SK-N-SH (cell line): ENCODE measurements around the gene HYCC1. TPM values are rescaled to one million over a fixed set of nuclear protein-coding genes. Genes with fewer than 3 reads are reported as not detected.

Experiments
- CTCF ChIA-PET: fragments of 300-600, 350-600 bp; formaldehyde crosslinking; extraction: SDS; loops from one replicate; lab custom pipeline; 2021; lab: Yijun Ruan, JAX
- POLR2A ChIA-PET: fragments of 350-600 bp; sonication (Branson Sonifier 250); formaldehyde crosslinking; extraction: SDS; loops from one replicate; lab custom pipeline; 2020; ENCODE audit warnings: antibody characterized with exemption, inconsistent platforms; lab: Yijun Ruan, JAX
- DNase-seq: peaks from one replicate; pipeline ENCODE4 v3.0.0; 2012
- H2AFZ ChIP-seq: fragments of 200-600 bp; sonication (generic); 2 replicates; pipeline ENCODE4 v1.8.1; 2016; ENCODE audit warnings: antibody characterized with exemption, mild to moderate bottlenecking, low read depth
- H3F3A ChIP-seq: fragments of 200-600 bp; sonication (generic); replicated peaks from 2 replicates; pipeline ENCODE3; 2016; ENCODE audit warnings: antibody characterized with exemption, mild to moderate bottlenecking; ENCODE audit not compliant: insufficient read depth
- H3K27ac ChIP-seq, 2 experiments: fragments of 200-500 bp in 1 of 2; fragments of 200-600 bp in 1 of 2; sonication (Bioruptor generic) in 1 of 2; sonication (generic), shearing (Covaris generic) in 1 of 2; 2 replicates each; pipeline versions ENCODE4 v1.5.1 to v1.6.1; 2014 to 2016; ENCODE audit warnings: low read depth in 2 of 2, inconsistent platforms in 1 of 2, low read length in 1 of 2, mild to moderate bottlenecking in 1 of 2, mixed read lengths in 1 of 2
- H3K27me3 ChIP-seq: fragments of 200-600 bp; sonication (generic), shearing (Covaris generic); 2 replicates; pipeline ENCODE4 v1.6.1; 2016; ENCODE audit warnings: mixed run types; ENCODE audit not compliant: insufficient read depth
- H3K36me3 ChIP-seq, 2 experiments: fragments of 200-500 bp in 1 of 2; fragments of 200-600 bp in 1 of 2; sonication (Bioruptor generic) in 1 of 2; sonication (generic) in 1 of 2; replicated peaks in 1 of 2; 2 replicates each; pipeline versions ENCODE3 to v1.5.1; 2014 to 2016; ENCODE audit warnings: low read length in 1 of 2, mild to moderate bottlenecking in 1 of 2; ENCODE audit not compliant: insufficient read depth in 2 of 2, control insufficient read depth in 1 of 2
- H3K4me1 ChIP-seq, 2 experiments: fragments of 200-500 bp in 1 of 2; fragments of 200-600 bp in 1 of 2; sonication (Bioruptor generic) in 1 of 2; sonication (generic), shearing (Covaris generic) in 1 of 2; 2 replicates each; pipeline versions ENCODE4 v1.5.1 to v1.6.1; 2014 to 2016; ENCODE audit warnings: low read depth in 1 of 2, low read length in 1 of 2, mixed run types in 1 of 2; ENCODE audit not compliant: insufficient read depth in 2 of 2, control insufficient read depth in 1 of 2
- H3K4me2 ChIP-seq: fragments of 200-600 bp; sonication (generic), shearing (Covaris generic); 2 replicates; pipeline ENCODE4 v1.6.1; 2017; ENCODE audit warnings: mixed run types
- H3K4me3 ChIP-seq, 2 experiments: fragments of 200-500 bp in 1 of 2; fragments of 200-600 bp in 1 of 2; sonication (Bioruptor generic) in 1 of 2; sonication (generic), shearing (Covaris generic) in 1 of 2; 2 replicates each; pipeline versions ENCODE4 v1.5.1 to v1.8.1; 2014 to 2016; ENCODE audit warnings: low read depth in 2 of 2, inconsistent platforms in 1 of 2, low read length in 1 of 2, mild to moderate bottlenecking in 1 of 2, mixed read lengths in 1 of 2, moderate library complexity in 1 of 2
- H3K79me2 ChIP-seq: fragments of 200-600 bp; sonication (generic); 2 replicates; pipeline ENCODE4 v1.8.1; 2017; ENCODE audit warnings: mild to moderate bottlenecking; ENCODE audit not compliant: insufficient read depth
- H3K9ac ChIP-seq: fragments of 200-600 bp; sonication (generic); 2 replicates; pipeline ENCODE4 v1.6.1; 2017; ENCODE audit warnings: mixed run types
- H3K9me2 ChIP-seq: fragments of 200-600 bp; sonication (generic); 2 replicates; pipeline ENCODE4 v1.6.1; 2017; ENCODE audit warnings: mixed run types
- H3K9me3 ChIP-seq: fragments of 200-600 bp; sonication (generic); 2 replicates; pipeline ENCODE4 v1.6.1; 2017; ENCODE audit warnings: mixed run types, mild to moderate bottlenecking, moderate library complexity
- H4K20me1 ChIP-seq: fragments of 200-600 bp; sonication (generic); 2 replicates; pipeline ENCODE4 v1.6.1; 2017; ENCODE audit warnings: mild to moderate bottlenecking, mixed run types; ENCODE audit not compliant: insufficient read depth
- CHD2 ChIP-seq: fragments of 150-350 bp; IDR thresholded peaks from 2 replicates; pipeline ENCODE4 v1.6.1; 2018; ENCODE audit warnings: low read length; ENCODE audit not compliant: partially characterized antibody
- ELF1 ChIP-seq: IDR thresholded peaks from 2 replicates; pipeline ENCODE4 v1.4.0; 2012
- FOSL2 ChIP-seq: IDR thresholded peaks from 2 replicates; pipeline ENCODE4 v1.4.0; 2012; ENCODE audit warnings: low read depth, mild to moderate bottlenecking, moderate library complexity, borderline replicate concordance
- GABPA ChIP-seq: IDR thresholded peaks from 2 replicates; pipeline ENCODE4 v1.4.0; 2012; ENCODE audit warnings: low read depth, mild to moderate bottlenecking
- MXI1 ChIP-seq: IDR thresholded peaks from 2 replicates; pipeline ENCODE4 v1.6.1; 2012; ENCODE audit warnings: mild to moderate bottlenecking, low read depth, low read length, improper control_type of control experiment
- RXRA ChIP-seq: IDR thresholded peaks from 2 replicates; pipeline ENCODE4 v1.4.0; 2012; ENCODE audit warnings: low read depth, mild to moderate bottlenecking, borderline replicate concordance
- SIN3A ChIP-seq: IDR thresholded peaks from 2 replicates; pipeline ENCODE4 v1.6.1; 2012; ENCODE audit warnings: low read depth, mild to moderate bottlenecking, low read length, moderate library complexity, borderline replicate concordance
- SMC3 ChIP-seq: IDR thresholded peaks from 2 replicates; pipeline ENCODE4 v1.6.1; 2012; ENCODE audit warnings: low read depth, low read length, improper control_type of control experiment
- TAF1 ChIP-seq: IDR thresholded peaks from 2 replicates; pipeline ENCODE4 v1.6.1; 2012; ENCODE audit warnings: low read depth, mild to moderate bottlenecking, low read length, moderate library complexity, borderline replicate concordance
- TCF12 ChIP-seq: IDR thresholded peaks from 2 replicates; pipeline ENCODE4 v1.4.0; 2012
- TEAD4 ChIP-seq: IDR thresholded peaks from 2 replicates; pipeline ENCODE4 v1.4.0; 2012; ENCODE audit warnings: mild to moderate bottlenecking, borderline replicate concordance; ENCODE audit not compliant: insufficient read depth
- YY1 ChIP-seq: IDR thresholded peaks from 2 replicates; pipeline ENCODE4 v1.4.0; 2012; ENCODE audit warnings: low read depth, mild to moderate bottlenecking
- WGBS: methylation state at CpG from one replicate; pipeline ENCODE4 v1.1.6; 2017; ENCODE audit warnings: low lambda C conversion rate; 5-methylcytosine and 5-hydroxymethylcytosine counted together
- polyA plus RNA-seq, 3 experiments: library from polyadenylated mRNA; depleted of rRNA; stranded (reverse); fragments of >200 nt; gene quantifications; 2 replicates each; pipeline ENCODE4 v1.2.3, GENCODE V29; 2012
- TF ChIP-seq, protein P1 (sequence below): IDR thresholded peaks from 2 replicates; pipeline ENCODE4 v1.4.0; 2012; ENCODE audit warnings: low read depth, borderline replicate concordance
- TF ChIP-seq, protein P2 (sequence below): IDR thresholded peaks from 2 replicates; pipeline ENCODE4 v1.6.1; 2012; ENCODE audit warnings: mild to moderate bottlenecking, low read depth, low read length, moderate library complexity
- TF ChIP-seq, protein P3 (sequence below): IDR thresholded peaks from 2 replicates; pipeline ENCODE4; 2012
- TF ChIP-seq, protein P4 (sequence below): fragments of 150-350 bp; IDR thresholded peaks from 2 replicates; pipeline ENCODE4 v1.6.1; 2017; ENCODE audit warnings: antibody characterized with exemption, low read length, low read depth, borderline replicate concordance

The HYCC1 gene
- polyA plus RNA-seq, 1 of the 3 experiments (the other 2 are of a cell fraction) = 5.3 TPM

DNA sequence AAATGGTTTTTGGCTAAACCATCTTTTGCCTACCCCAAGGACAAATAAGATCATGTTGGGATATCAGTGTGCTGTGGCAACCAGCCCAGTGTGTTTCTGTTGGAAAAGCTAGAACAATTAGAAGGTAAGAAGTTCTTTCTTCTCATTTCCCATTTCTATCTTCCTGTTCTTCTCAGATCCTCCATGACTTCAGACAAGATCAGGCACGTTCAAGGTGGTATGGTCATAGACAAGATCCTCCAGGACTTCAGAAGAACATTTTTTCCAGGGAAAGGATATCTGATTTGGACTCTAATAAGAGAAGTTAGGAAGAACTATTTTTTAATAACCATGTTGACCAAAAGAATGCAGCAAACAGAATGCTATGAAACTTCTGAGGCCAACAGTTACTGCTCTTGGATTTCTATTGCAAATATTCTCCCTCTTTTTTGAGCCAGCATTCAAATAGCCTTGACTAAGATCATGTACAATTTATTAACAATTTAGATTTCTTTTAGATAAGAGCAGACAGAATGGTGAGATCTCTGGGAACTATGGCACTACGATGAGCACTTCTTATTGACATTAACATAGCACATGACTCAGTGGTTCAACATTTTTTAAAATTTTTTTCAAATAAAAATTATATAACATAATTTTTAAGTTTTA lies 15.9 kb downstream of the HYCC1 start:
- Histone ChIP-seq H3K79me2 (no peaks in the 10 kb centered on the region; the same call in none of the 2 replicates), H3K9me3 (no peaks in the 10 kb centered on the region), H3K4me2 (no peak overlapping the region), H3K27me3 (no peaks in the 10 kb centered on the region), H3K36me3 (no peaks in the 10 kb centered on the region), H3K9ac (no peak overlapping the region), H3F3A (no peaks in the 10 kb centered on the region), H4K20me1 (no peaks in the 10 kb centered on the region), H3K27ac (peak overlapping the region; percentile 10 to 64; a peak in 2 of 4 replicates), H3K4me3 (no peak overlapping the region), H3K9me2 (no peaks in the 10 kb centered on the region), H2AFZ (no peak overlapping the region), H3K4me1 (no peaks in the 10 kb centered on the region; a peak in 1 of 4 replicates)
- POLR2A ChIA-PET = no interaction called here
- DNase-seq = no peak
- TF ChIP-seq TAF1 = no peak
- TF ChIP-seq, protein P1, sequence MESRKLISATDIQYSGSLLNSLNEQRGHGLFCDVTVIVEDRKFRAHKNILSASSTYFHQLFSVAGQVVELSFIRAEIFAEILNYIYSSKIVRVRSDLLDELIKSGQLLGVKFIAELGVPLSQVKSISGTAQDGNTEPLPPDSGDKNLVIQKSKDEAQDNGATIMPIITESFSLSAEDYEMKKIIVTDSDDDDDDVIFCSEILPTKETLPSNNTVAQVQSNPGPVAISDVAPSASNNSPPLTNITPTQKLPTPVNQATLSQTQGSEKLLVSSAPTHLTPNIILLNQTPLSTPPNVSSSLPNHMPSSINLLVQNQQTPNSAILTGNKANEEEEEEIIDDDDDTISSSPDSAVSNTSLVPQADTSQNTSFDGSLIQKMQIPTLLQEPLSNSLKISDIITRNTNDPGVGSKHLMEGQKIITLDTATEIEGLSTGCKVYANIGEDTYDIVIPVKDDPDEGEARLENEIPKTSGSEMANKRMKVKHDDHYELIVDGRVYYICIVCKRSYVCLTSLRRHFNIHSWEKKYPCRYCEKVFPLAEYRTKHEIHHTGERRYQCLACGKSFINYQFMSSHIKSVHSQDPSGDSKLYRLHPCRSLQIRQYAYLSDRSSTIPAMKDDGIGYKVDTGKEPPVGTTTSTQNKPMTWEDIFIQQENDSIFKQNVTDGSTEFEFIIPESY = no peak
- TF ChIP-seq RXRA = no peak
- no peak for TF ChIP-seq SMC3
- TF ChIP-seq, protein P2, sequence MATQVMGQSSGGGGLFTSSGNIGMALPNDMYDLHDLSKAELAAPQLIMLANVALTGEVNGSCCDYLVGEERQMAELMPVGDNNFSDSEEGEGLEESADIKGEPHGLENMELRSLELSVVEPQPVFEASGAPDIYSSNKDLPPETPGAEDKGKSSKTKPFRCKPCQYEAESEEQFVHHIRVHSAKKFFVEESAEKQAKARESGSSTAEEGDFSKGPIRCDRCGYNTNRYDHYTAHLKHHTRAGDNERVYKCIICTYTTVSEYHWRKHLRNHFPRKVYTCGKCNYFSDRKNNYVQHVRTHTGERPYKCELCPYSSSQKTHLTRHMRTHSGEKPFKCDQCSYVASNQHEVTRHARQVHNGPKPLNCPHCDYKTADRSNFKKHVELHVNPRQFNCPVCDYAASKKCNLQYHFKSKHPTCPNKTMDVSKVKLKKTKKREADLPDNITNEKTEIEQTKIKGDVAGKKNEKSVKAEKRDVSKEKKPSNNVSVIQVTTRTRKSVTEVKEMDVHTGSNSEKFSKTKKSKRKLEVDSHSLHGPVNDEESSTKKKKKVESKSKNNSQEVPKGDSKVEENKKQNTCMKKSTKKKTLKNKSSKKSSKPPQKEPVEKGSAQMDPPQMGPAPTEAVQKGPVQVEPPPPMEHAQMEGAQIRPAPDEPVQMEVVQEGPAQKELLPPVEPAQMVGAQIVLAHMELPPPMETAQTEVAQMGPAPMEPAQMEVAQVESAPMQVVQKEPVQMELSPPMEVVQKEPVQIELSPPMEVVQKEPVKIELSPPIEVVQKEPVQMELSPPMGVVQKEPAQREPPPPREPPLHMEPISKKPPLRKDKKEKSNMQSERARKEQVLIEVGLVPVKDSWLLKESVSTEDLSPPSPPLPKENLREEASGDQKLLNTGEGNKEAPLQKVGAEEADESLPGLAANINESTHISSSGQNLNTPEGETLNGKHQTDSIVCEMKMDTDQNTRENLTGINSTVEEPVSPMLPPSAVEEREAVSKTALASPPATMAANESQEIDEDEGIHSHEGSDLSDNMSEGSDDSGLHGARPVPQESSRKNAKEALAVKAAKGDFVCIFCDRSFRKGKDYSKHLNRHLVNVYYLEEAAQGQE = no peak
- no peak for TF ChIP-seq FOSL2
- TF ChIP-seq MXI1 = no peak
- TF ChIP-seq ELF1 = no peak
- TF ChIP-seq SIN3A = no peak
- no peak for TF ChIP-seq YY1
- WGBS = 9% methylated on average over 2 of the region's 2 CpGs
- CTCF ChIA-PET = interaction anchor here (1.0 kb wide), 1 partner anchor 16 kb away, joined by 3 read pairs; the partner anchor contains the start of gene HYCC1

DNA sequence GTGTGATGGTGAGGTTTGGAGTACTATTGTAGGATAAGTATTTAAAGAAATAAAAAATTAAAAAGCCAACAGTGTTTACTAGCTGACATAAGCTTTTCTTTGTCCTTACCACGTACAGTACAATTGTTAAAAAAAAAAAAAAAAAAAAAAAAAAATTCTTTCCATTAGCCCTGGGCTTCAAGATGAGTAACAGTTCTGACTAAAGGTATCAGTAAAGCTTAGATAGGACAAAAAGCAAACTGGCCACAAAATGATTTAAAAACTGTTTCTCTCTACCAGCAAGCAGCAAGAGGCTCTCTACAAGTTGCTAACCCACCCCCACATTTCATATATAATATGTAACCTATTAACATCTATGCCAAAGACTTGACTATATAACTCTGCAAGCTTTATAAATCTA lies 17.5 kb downstream of the HYCC1 start:
- Histone ChIP-seq H3K9me2 (no peaks in the 10 kb centered on the region), H3K36me3 (no peaks in the 10 kb centered on the region), H3K4me3 (no peak overlapping the region), H3K9me3 (no peaks in the 10 kb centered on the region), H3K4me1 (no peaks in the 10 kb centered on the region; a peak in 1 of 4 replicates), H3K27me3 (no peaks in the 10 kb centered on the region), H2AFZ (no peak overlapping the region), H3K4me2 (no peak overlapping the region), H3F3A (no peaks in the 10 kb centered on the region), H4K20me1 (no peaks in the 10 kb centered on the region), H3K9ac (no peak overlapping the region), H3K79me2 (no peaks in the 10 kb centered on the region; the same call in 1 of the 2 replicates), H3K27ac (no peak overlapping the region)
- TF ChIP-seq, protein P3, sequence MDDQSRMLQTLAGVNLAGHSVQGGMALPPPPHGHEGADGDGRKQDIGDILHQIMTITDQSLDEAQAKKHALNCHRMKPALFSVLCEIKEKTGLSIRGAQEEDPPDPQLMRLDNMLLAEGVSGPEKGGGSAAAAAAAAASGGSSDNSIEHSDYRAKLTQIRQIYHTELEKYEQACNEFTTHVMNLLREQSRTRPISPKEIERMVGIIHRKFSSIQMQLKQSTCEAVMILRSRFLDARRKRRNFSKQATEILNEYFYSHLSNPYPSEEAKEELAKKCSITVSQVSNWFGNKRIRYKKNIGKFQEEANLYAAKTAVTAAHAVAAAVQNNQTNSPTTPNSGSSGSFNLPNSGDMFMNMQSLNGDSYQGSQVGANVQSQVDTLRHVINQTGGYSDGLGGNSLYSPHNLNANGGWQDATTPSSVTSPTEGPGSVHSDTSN = no peak
- TF ChIP-seq TEAD4 (no peak), CHD2 (no peak), SMC3 (no peak), YY1 (no peak), MXI1 (no peak), GABPA (no peak), TCF12 (no peak), RXRA (no peak)
- TF ChIP-seq, protein P1 = no peak
- TF ChIP-seq, protein P4, sequence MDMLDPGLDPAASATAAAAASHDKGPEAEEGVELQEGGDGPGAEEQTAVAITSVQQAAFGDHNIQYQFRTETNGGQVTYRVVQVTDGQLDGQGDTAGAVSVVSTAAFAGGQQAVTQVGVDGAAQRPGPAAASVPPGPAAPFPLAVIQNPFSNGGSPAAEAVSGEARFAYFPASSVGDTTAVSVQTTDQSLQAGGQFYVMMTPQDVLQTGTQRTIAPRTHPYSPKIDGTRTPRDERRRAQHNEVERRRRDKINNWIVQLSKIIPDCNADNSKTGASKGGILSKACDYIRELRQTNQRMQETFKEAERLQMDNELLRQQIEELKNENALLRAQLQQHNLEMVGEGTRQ = no peak
- ChIA-PET POLR2A (no interaction called here), CTCF (no interaction called here)
- WGBS = 5% methylated on average over 1 of the region's 1 CpG
- no peak for DNase-seq
